ENCODE data around the gene LARP1.

DNA sequence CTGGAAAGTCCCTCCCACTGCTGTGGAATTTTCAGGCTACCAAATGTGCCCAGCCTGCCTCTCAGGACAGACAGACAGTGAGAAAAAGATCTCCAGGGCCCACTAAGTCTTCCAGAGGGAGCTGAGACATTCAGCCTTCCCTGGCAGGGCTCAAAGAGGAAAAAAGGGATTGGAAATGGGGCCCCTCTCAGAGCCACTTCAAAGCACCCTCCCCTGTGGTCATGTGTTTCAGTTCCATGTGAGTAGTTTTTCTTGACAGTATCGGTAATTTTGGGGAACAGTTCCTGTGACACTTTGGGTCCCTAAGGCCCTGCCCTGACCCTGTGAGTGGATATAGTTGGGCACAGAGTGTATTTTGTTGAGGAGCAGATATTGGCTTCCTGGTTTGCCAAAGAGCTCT is 25.0 kb downstream of the LARP1 start:
- no peak for TF ChIP-seq CTCF (IDR thresholded peaks at IDR 0.05)
- TF ChIP-seq EZH2 (IDR thresholded peaks at IDR 0.05; ENCODE audit: borderline replicate concordance, insufficient read depth, low read depth, low read length, poor library complexity, severe bottlenecking) = no peak
